ENCODE results near the gene C5orf63.
"Not testable (repeated sequence)": the region's sequence is repeated elsewhere in the genome, so short reads cannot be mapped to it uniquely, and the experiment has no call there.

The C5orf63 gene

DNA sequence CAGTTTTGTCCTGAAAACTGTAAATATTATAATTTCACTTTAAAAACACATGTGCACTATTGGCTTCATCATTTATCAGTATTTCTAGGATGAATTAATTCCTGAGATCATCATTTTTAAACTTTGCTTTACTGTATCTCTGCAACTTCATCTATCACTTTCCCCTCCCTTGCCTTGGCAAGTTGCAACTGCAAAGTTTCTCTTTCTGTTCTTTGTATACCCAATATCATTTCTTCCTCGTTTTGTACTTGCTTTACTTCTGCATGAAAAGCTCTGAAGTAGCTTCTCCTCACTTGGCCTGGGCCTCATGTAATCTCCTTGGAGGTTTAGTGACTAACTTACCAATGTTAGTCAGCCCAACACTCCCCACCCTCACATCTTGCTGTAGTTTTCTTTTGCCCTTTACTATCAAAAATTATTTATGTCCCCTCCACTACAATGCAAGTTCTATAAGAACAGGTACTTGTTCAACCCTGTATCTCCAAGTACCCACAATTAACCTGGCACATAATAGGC lies 12.8 kb downstream of the C5orf63 start:
- ATAC-seq, result no peak
- TF ChIP-seq, protein P1, sequence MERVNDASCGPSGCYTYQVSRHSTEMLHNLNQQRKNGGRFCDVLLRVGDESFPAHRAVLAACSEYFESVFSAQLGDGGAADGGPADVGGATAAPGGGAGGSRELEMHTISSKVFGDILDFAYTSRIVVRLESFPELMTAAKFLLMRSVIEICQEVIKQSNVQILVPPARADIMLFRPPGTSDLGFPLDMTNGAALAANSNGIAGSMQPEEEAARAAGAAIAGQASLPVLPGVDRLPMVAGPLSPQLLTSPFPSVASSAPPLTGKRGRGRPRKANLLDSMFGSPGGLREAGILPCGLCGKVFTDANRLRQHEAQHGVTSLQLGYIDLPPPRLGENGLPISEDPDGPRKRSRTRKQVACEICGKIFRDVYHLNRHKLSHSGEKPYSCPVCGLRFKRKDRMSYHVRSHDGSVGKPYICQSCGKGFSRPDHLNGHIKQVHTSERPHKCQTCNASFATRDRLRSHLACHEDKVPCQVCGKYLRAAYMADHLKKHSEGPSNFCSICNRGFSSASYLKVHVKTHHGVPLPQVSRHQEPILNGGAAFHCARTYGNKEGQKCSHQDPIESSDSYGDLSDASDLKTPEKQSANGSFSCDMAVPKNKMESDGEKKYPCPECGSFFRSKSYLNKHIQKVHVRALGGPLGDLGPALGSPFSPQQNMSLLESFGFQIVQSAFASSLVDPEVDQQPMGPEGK (CRISPR knock-in tag; IDR thresholded peaks at IDR 0.05; ENCODE audit: borderline replicate concordance), result no peak
- TF ChIP-seq ARNTL (CRISPR knock-in tag; IDR thresholded peaks at IDR 0.05; ENCODE audit: borderline replicate concordance, low read depth) (no peak), OSR1 (CRISPR knock-in tag; IDR thresholded peaks at IDR 0.05) (no peak), ZNF70 (CRISPR knock-in tag; IDR thresholded peaks at IDR 0.05) (no peak), ISL1 (CRISPR knock-in tag; IDR thresholded peaks at IDR 0.05) (no peak), ZC3H10 (CRISPR knock-in tag; IDR thresholded peaks at IDR 0.05) (no peak), CSDC2 (CRISPR knock-in tag; IDR thresholded peaks at IDR 0.05) (no peak), ZNF8 (CRISPR knock-in tag; IDR thresholded peaks at IDR 0.05) (no peak), ESRRG (CRISPR knock-in tag; IDR thresholded peaks at IDR 0.05) (no peak)

DNA sequence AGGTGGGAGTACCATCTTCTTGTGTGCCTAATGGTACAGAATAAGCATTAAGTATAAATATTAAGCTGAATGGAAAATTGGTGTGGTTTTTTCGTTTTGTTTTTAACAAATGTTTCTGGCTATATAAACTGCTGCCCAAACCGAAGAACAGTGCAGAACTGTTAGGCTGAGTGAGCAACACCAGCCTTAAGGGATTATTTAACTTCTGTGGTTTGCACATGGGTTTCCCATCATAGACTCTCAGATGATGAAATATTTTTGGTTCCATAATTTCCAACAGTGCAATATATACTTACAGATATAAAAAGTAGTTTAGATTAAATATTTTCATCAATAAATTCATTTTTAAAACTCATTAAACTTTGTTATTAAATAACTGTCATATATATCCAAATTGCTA lies 16.4 kb downstream of the C5orf63 start:
- no peak for TF ChIP-seq RARB (CRISPR knock-in tag; IDR thresholded peaks at IDR 0.05)
- TF ChIP-seq ZFP30 (CRISPR knock-in tag; IDR thresholded peaks at IDR 0.05), result no peak
- TF ChIP-seq, protein P2, sequence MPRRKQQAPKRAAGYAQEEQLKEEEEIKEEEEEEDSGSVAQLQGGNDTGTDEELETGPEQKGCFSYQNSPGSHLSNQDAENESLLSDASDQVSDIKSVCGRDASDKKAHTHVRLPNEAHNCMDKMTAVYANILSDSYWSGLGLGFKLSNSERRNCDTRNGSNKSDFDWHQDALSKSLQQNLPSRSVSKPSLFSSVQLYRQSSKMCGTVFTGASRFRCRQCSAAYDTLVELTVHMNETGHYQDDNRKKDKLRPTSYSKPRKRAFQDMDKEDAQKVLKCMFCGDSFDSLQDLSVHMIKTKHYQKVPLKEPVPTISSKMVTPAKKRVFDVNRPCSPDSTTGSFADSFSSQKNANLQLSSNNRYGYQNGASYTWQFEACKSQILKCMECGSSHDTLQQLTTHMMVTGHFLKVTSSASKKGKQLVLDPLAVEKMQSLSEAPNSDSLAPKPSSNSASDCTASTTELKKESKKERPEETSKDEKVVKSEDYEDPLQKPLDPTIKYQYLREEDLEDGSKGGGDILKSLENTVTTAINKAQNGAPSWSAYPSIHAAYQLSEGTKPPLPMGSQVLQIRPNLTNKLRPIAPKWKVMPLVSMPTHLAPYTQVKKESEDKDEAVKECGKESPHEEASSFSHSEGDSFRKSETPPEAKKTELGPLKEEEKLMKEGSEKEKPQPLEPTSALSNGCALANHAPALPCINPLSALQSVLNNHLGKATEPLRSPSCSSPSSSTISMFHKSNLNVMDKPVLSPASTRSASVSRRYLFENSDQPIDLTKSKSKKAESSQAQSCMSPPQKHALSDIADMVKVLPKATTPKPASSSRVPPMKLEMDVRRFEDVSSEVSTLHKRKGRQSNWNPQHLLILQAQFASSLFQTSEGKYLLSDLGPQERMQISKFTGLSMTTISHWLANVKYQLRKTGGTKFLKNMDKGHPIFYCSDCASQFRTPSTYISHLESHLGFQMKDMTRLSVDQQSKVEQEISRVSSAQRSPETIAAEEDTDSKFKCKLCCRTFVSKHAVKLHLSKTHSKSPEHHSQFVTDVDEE (CRISPR knock-in tag; IDR thresholded peaks at IDR 0.05), result no peak
- no peak for TF ChIP-seq GLIS3 (CRISPR knock-in tag; IDR thresholded peaks at IDR 0.05)
- no peak for TF ChIP-seq ESRRG (CRISPR knock-in tag; IDR thresholded peaks at IDR 0.05)
- TF ChIP-seq, protein P3, sequence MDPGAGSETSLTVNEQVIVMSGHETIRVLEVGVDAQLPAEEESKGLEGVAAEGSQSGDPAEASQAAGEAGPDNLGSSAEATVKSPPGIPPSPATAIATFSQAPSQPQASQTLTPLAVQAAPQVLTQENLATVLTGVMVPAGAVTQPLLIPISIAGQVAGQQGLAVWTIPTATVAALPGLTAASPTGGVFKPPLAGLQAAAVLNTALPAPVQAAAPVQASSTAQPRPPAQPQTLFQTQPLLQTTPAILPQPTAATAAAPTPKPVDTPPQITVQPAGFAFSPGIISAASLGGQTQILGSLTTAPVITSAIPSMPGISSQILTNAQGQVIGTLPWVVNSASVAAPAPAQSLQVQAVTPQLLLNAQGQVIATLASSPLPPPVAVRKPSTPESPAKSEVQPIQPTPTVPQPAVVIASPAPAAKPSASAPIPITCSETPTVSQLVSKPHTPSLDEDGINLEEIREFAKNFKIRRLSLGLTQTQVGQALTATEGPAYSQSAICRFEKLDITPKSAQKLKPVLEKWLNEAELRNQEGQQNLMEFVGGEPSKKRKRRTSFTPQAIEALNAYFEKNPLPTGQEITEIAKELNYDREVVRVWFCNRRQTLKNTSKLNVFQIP (CRISPR knock-in tag; IDR thresholded peaks at IDR 0.05; ENCODE audit: borderline replicate concordance, low read depth), result no peak
- TF ChIP-seq ZNF70 (CRISPR knock-in tag; IDR thresholded peaks at IDR 0.05), result no peak
- TF ChIP-seq TCF4 (CRISPR knock-in tag; IDR thresholded peaks at IDR 0.05; ENCODE audit: borderline replicate concordance), result no peak
- no peak for ATAC-seq

DNA sequence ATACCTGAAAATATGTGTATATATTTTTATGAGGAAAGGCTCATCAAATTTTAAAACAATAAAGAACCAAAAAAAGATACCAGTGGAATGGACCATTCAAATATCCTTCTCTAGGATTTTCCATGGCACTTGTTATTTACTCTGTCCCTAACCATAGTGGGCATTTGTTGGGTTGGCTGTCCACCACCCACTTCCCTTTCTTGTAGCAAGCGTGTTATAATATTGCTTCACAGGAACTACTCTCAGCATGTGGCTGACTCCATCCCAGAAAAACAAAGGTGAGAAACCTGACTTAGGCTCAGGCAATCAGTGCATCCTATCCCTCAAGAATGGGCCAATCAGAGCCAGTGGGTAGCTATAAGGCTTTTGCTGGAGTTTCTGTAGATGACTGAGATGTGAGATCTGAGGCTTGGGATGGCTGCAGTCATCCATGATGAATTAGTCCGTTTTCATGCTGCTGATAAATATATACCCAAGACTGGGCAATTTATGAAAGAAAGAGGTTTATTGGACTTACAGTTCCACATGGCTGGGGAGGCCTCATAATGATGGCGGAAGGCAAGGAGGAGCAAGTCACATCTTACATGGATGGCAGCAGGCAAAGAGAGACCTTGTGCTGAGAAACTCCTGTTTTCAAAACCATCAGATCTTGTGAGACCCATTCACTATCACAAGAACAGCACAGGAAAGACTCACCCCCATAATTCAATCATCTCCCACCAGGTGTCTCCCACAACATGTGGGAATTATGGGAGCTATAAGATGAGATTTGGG lies 17.2 kb downstream of the C5orf63 start:
- TF ChIP-seq GLIS3 (CRISPR knock-in tag; IDR thresholded peaks at IDR 0.05), result no peak
- TF ChIP-seq, protein P4, sequence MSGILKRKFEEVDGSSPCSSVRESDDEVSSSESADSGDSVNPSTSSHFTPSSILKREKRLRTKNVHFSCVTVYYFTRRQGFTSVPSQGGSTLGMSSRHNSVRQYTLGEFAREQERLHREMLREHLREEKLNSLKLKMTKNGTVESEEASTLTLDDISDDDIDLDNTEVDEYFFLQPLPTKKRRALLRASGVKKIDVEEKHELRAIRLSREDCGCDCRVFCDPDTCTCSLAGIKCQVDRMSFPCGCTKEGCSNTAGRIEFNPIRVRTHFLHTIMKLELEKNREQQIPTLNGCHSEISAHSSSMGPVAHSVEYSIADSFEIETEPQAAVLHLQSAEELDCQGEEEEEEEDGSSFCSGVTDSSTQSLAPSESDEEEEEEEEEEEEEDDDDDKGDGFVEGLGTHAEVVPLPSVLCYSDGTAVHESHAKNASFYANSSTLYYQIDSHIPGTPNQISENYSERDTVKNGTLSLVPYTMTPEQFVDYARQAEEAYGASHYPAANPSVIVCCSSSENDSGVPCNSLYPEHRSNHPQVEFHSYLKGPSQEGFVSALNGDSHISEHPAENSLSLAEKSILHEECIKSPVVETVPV (CRISPR knock-in tag; IDR thresholded peaks at IDR 0.05), result no peak
- TF ChIP-seq, protein P1 (CRISPR knock-in tag; IDR thresholded peaks at IDR 0.05; ENCODE audit: borderline replicate concordance), result no peak
- TF ChIP-seq, protein P3 (CRISPR knock-in tag; IDR thresholded peaks at IDR 0.05; ENCODE audit: borderline replicate concordance, low read depth), result no peak
- no peak for ATAC-seq

DNA sequence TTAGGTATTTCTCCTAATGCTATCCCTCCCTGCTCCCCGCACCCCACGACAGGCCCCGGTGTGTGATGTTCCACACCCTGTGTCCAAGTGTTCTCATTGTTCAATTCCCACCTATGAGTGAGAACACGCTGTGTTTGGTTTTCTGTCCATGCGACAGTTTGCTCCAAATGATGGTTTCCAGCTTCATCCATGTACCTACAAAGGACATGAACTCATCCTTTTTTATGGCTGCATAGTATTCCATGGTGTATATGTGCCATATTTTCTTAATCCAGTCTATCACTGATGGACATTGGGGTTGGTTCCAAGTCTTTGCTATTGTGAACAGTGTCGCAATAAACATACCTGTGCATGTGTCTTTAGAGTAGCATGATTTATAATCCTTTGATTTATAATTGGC lies 19.8 kb downstream of the C5orf63 start:
- not testable (repeated sequence) for ATAC-seq
